Inflammatory macrophage treated with lipopolysaccharide for 4 hours (primary cell): Measurements from ENCODE around the gene ARHGEF28.

Experiments
- DNase-seq: peaks from one replicate; pipeline ENCODE4 v3.0.0-alpha.2; 2020

ARHGEF28 gene

GRCh38 chr5:73862796-73863195 is 236.8 kb downstream of the ARHGEF28 start:
- no peak for DNase-seq

- no peak for DNase-seq
These were observed 237.9 kb downstream of the ARHGEF28 start for GRCh38 chr5:73863876-73864275.

GRCh38 chr5:73865315-73865714 is 239.3 kb downstream of the ARHGEF28 start:
- peak; percentile 19 for DNase-seq

- DNase-seq: peak; percentile 76
These were observed 241.6 kb downstream of the ARHGEF28 start for GRCh38 chr5:73867345-73868335.

- no peak for DNase-seq
These were observed 257.6 kb downstream of the ARHGEF28 start for GRCh38 chr5:73883646-73884045.

- no peak for DNase-seq
These were observed 261.7 kb downstream of the ARHGEF28 start for GRCh38 chr5:73887688-73888087.

GRCh38 chr5:73890569-73890968 is 264.6 kb downstream of the ARHGEF28 start:
- no peak for DNase-seq

- DNase-seq: no peak
These were observed 266.2 kb downstream of the ARHGEF28 start for GRCh38 chr5:73892218-73892617.

- no peak for DNase-seq
These were observed 266.8 kb downstream of the ARHGEF28 start for GRCh38 chr5:73892806-73893205.

GRCh38 chr5:73893813-73894212 is 267.8 kb downstream of the ARHGEF28 start:
- no peak for DNase-seq

- no peak for DNase-seq
These were observed 268.9 kb downstream of the ARHGEF28 start for GRCh38 chr5:73894860-73895259.

- no peak for DNase-seq
These were observed 269.5 kb downstream of the ARHGEF28 start for GRCh38 chr5:73895471-73895870.

GRCh38 chr5:73896097-73896496 is 270.1 kb downstream of the ARHGEF28 start:
- DNase-seq: no peak

GRCh38 chr5:73896668-73897067 is 270.7 kb downstream of the ARHGEF28 start:
- no peak for DNase-seq

GRCh38 chr5:73897893-73898292 is 271.9 kb downstream of the ARHGEF28 start:
- no peak for DNase-seq

- peak; percentile 36 for DNase-seq
These were observed 273.1 kb downstream of the ARHGEF28 start for GRCh38 chr5:73899055-73899454.

- DNase-seq: no peak
These were observed 273.9 kb downstream of the ARHGEF28 start for GRCh38 chr5:73899916-73900315.

- no peak for DNase-seq
These were observed 274.6 kb downstream of the ARHGEF28 start for GRCh38 chr5:73900566-73900965.

- DNase-seq: no peak
These were observed 275.0 kb downstream of the ARHGEF28 start for GRCh38 chr5:73901043-73901442.

- no peak for DNase-seq
These were observed 275.5 kb downstream of the ARHGEF28 start for GRCh38 chr5:73901455-73901854.

GRCh38 chr5:73902327-73903051 is 276.5 kb downstream of the ARHGEF28 start:
- peak; percentile 50 for DNase-seq

- no peak for DNase-seq
These were observed 277.2 kb downstream of the ARHGEF28 start for GRCh38 chr5:73903169-73903568.

GRCh38 chr5:73906277-73906676 is 280.3 kb downstream of the ARHGEF28 start:
- no peak for DNase-seq

GRCh38 chr5:73907164-73907563 is 281.2 kb downstream of the ARHGEF28 start:
- no peak for DNase-seq
